GM21367 (cell line): ENCODE results near the gene CLCC1.
A peak's percentile ranks its signal among the peaks of the same experiment; 100 is the strongest.
"Not testable (repeated sequence)": the region's sequence is repeated elsewhere in the genome, so short reads cannot be mapped to it uniquely, and the experiment has no call there.

ENCODE experiments used
- ATAC-seq: cut with Tn5 transposase; IDR thresholded peaks from one replicate; pipeline ENCODE4 v1.9.1; 2021; ENCODE audit not compliant: unreplicated experiment

Gene CLCC1, protein sequence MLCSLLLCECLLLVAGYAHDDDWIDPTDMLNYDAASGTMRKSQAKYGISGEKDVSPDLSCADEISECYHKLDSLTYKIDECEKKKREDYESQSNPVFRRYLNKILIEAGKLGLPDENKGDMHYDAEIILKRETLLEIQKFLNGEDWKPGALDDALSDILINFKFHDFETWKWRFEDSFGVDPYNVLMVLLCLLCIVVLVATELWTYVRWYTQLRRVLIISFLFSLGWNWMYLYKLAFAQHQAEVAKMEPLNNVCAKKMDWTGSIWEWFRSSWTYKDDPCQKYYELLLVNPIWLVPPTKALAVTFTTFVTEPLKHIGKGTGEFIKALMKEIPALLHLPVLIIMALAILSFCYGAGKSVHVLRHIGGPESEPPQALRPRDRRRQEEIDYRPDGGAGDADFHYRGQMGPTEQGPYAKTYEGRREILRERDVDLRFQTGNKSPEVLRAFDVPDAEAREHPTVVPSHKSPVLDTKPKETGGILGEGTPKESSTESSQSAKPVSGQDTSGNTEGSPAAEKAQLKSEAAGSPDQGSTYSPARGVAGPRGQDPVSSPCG

GRCh38 chr1:108963052-108963686 is at the start of gene CLCC1:
CLCC1 (minus strand) TSS chr1:108963484; CDS start chr1:108950437, 13,047 bp downstream.
- peak; percentile 89 for ATAC-seq

- ATAC-seq = no peak
These were observed 48.1 kb upstream of the CLCC1 start for GRCh38 chr1:109011335-109011734.

DNA sequence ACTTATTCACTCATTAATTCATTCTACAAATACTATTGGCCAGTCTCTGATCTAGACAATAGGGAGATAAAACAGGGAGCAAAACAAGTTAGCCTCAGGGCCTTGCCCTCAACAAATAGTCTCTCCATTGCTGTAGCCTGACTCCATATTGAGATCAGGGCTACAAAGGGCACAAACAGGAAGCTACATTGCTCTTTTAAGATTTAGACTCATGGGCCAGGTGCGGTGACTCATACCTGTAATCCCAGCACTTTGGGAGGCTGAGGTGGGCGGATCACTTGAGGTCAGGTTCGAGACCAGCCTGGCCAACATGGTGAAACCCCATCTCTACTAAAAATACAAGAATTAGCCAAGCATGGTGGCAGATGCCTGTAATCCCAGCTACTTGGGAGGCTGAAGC is 33.3 kb upstream of the CLCC1 start:
- not testable (repeated sequence) for ATAC-seq

GRCh38 chr1:108983114-108983513 is 19.8 kb upstream of the CLCC1 start:
- no peak for ATAC-seq

DNA sequence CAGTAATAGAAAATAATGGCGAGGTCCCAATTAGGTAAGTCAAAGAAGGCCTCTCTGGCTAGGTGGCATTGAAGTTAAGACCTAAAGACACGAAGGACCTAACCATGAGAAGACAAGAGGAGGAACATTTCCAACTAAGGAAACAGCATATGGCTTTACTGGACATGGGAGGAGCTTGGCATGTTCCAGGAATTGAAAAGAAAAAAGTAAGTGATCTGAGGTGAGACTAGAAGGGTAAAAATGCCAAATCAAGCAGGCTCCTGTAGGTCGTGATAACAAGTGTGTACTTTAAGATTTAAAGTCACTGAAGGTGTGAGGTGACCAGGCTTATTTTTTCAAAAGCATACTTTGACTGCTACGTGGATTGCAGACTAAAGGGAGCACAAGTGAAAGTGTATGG is 13.4 kb upstream of the CLCC1 start:
- ATAC-seq = no peak

- ATAC-seq = no peak
These were observed 9.7 kb upstream of the CLCC1 start for GRCh38 chr1:108972951-108973350.

- ATAC-seq = no peak
These were observed 6.1 kb upstream of the CLCC1 start for GRCh38 chr1:108969346-108969745.

GRCh38 chr1:108962681-108963051 is 618 bp downstream of the CLCC1 start:
- ATAC-seq = no peak

DNA sequence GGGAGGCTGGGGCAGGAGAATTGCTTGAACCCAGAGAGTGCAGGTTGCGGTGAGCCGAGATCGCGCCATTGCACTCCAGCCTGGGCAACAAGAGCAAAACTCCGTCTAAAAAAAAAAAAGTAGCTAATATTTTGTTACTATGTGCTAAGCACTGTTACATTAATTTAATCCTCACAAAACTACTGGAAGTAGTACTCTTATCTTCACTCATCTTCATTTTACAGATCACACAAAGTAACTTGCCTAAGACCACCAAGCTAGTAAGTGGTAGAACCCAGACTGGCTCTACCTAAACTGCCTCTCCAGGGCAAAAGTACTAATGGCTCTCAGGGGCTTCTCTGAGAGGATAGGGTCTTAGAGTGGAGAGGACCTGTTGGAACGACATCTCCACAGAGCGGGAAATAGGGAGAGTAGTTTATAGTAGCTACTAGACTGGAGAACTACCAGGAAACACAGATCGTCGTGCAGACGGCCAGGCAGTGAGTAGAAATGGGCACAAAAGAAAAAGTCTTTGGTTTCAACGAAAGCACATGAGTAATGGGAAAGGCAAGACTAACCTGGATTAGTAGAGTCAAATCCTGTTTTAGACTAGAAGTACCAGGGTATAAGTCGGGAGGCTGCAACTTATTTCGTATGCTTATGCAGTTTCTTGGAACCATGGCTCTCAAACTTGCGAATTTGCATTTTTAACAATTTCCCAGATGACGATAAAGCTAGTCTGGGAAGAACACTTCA is 1.4 kb downstream of the CLCC1 start:
- no peak for ATAC-seq

- ATAC-seq = peak; percentile 26
These were observed 2.1 kb downstream of the CLCC1 start for GRCh38 chr1:108961198-108961597.

DNA sequence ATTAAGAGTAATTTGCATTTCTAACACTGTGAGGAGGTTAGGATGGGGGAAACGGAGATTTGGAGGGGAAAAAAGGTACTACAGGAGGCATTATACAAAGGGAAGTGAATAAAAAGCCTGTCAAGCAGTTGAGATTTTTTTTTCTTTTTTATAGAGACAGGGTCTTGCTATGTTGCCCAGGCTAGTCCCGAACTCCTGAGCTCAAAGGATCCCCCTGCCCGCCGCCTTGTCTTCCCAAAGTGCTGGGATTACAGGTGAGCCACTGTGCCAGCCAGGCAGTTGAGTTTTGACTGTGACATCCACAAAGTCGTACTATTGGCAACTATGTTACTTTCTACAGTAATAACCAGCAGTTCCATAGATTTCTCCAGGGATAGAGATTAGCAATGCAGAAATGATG is 2.6 kb downstream of the CLCC1 start:
- no peak for ATAC-seq

- ATAC-seq = no peak
These were observed 5.4 kb downstream of the CLCC1 start for GRCh38 chr1:108957888-108958287.

- no peak for ATAC-seq
These were observed 7.4 kb downstream of the CLCC1 start for GRCh38 chr1:108955881-108956280.

DNA sequence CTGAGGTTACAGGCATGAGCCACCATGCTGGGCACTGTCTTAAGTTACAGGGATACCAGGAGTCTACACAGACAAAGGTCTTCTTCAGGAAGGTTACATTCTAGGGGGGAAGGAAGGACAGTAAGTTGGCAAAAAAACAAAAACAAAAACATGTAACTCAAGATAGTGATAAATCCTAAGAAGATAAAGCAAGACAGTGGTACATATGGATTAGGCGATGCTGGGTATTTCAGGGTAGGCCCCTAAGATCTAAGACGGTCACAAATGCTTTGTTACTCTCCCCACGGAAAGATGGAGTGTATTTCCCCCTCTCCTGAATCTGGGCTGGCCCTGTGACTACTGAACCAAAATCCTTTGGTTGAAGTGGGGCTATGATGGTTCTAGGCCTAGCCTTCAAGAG is 8.2 kb downstream of the CLCC1 start:
- no peak for ATAC-seq

DNA sequence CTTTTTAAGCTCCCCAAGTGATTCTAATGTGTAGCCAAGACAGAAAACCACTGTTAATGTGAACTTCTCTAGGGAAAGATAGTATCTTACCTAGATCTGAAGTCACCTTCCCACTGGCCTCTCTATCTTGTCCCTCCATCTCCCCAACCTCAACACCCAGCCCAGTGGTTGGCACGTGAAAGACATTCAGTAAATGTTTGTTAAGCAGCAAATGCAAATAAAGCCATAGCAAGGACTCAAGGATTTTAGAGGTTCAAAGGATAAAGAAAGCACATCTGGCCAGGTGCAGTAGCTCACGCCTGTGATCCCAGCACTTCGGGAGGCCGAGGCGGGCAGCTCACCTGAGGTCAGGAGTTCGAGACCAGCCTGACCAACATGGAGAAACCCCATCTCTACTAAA is 9.8 kb downstream of the CLCC1 start:
- ATAC-seq = no peak

GRCh38 chr1:108951242-108951641 is 12.0 kb downstream of the CLCC1 start:
- no peak for ATAC-seq

GRCh38 chr1:108949044-108949443 is 14.2 kb downstream of the CLCC1 start:
- no peak for ATAC-seq

DNA sequence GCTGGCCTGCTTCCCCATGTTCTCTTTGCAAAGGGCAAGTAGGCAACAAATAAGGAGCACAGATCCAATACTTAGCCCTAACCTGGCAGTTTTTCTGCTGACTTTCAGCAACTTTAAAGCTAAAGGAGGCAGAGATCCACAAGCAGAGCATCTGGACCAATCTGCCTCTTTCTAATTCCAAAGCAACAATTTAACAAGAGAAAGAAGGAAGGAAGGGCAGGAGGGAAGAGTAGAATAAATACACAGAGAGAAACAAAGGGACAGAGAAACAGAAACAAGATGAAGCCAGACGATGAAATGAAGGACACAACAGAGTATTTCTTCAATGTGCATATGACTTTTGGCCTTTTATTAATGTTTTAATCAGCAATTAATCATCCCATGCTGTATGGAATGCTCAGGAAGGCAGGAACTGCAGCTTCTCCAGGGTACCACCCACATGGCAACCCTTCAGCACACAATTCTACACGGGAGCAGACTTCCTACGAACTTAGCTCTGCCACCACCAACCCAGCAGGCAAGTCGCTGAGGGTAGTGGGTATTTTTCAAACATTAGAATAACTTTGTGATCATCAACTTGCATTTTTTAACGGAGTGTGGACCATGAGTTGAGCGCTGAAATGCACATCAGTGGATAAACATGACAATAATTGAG is 15.3 kb downstream of the CLCC1 start:
- no peak for ATAC-seq

DNA sequence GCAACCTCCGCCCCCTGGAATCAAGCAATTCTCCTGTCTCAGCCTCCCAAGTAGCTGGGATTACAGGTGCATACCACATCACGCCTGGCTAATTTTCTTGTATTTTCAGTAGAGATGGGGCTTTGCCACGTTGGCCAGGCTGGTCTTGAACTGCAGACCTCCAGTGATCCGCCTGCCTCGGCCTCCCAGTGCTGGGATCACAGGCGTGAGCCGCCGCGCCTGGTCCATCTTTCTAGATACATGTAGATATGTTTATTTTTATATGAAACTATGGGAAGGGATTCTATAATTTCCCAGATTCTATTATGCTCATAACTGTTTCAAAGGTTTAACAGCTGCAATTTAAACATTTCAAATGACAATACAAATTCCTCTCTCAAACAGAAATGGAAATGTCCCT is 27.1 kb downstream of the CLCC1 start:
- no peak for ATAC-seq

GRCh38 chr1:108933944-108934343 is 29.3 kb downstream of the CLCC1 start:
- no peak for ATAC-seq

DNA sequence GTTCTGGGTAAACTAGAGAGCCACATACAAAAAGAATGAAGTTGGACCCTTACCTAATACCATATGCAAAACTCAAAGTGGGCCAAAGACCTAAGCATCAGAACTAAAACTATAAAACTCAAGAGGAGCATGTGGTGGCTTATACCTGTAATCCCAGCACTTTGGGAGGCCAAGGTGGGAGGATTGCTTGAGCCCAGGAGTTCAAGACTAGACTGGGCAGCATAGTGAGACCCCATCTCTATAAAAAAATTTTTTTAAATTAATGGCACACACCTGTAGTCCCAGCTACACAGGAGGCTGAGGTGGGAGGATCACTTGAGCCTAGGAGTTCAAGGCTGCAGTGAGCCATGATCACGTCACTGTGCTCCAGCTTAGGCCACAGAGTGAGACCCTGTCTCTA is 35.7 kb downstream of the CLCC1 start:
- not testable (repeated sequence) for ATAC-seq
